Nephron progenitor cell (in vitro differentiated cells): ENCODE results near the gene PIGT.
"Not testable (repeated sequence)": the region's sequence is repeated elsewhere in the genome, so short reads cannot be mapped to it uniquely, and the experiment has no call there.

Experiments used
- DNase-seq: peaks from one replicate; pipeline ENCODE4 v3.0.0; 2021
- H3K27ac Mint-ChIP-seq: 2 replicates; pipeline ENCODE4 v1.8.0; 2021; ENCODE audit warnings: mild to moderate bottlenecking, moderate library complexity, mixed read lengths
- H3K27me3 Mint-ChIP-seq: 2 replicates; pipeline ENCODE4 v1.8.0; 2021; ENCODE audit warnings: mild to moderate bottlenecking, low read depth, mixed read lengths; ENCODE audit not compliant: poor library complexity
- H3K36me3 Mint-ChIP-seq: 2 replicates; pipeline ENCODE4 v1.8.0; 2021; ENCODE audit warnings: low read depth, mixed read lengths
- H3K4me1 Mint-ChIP-seq: 2 replicates; pipeline ENCODE4 v1.8.0; 2021; ENCODE audit warnings: mixed read lengths
- H3K4me3 Mint-ChIP-seq: 2 replicates; pipeline ENCODE4 v1.8.0; 2021; ENCODE audit warnings: mild to moderate bottlenecking, moderate library complexity, mixed read lengths
- H3K9me3 Mint-ChIP-seq: 2 replicates; pipeline ENCODE4 v1.8.0; 2021; ENCODE audit warnings: mild to moderate bottlenecking, moderate library complexity, mixed read lengths
- CTCF ChIP-seq: fragments of 200-600 bp; sonication (generic); IDR thresholded peaks from 2 replicates; pipeline ENCODE4 v1.5.0; 2021; ENCODE audit warnings: antibody characterized with exemption

Gene PIGT

GRCh38 chr20:45469336-45470261 lies 53.7 kb downstream of the PIGT start, which contains the start of gene WFDC2:
Gene WFDC2, plus strand, starts transcription at chr20:45469753. Its CDS starts 29 bp downstream, at chr20:45469782.
- Mint-ChIP-seq H3K4me1 (peaks cover 23% of the 10 kb centered on the region), H3K36me3 (peaks cover 10% of the 10 kb centered on the region), H3K27ac (peak within 1 kb of the TSS; percentile 39), H3K4me3 (peak within 1 kb of the TSS; percentile 82), H3K27me3 (peaks cover 42% of the 10 kb centered on the region), H3K9me3 (peaks cover 9% of the 10 kb centered on the region)
- TF ChIP-seq CTCF, result no peak
- peak; percentile 68 for DNase-seq

GRCh38 chr20:45470262-45470931 lies 54.5 kb downstream of the PIGT start:
- Mint-ChIP-seq H3K9me3 (peaks cover 9% of the 10 kb centered on the region), H3K27me3 (peaks cover 41% of the 10 kb centered on the region), H3K4me1 (peaks cover 23% of the 10 kb centered on the region), H3K27ac (peak overlapping the region; percentile 39), H3K36me3 (peaks cover 10% of the 10 kb centered on the region), H3K4me3 (peak overlapping the region; percentile 82)
- TF ChIP-seq CTCF, result no peak
- peak; percentile 72 for DNase-seq

- peak overlapping the region; percentile 93 for H3K27ac Mint-ChIP-seq
- H3K9me3 Mint-ChIP-seq, result peaks cover 9% of the 10 kb centered on the region
- no peak for TF ChIP-seq CTCF
- no peak for DNase-seq
- peaks cover 23% of the 10 kb centered on the region for H3K4me1 Mint-ChIP-seq
- H3K36me3 Mint-ChIP-seq, result peaks cover 10% of the 10 kb centered on the region
- peaks cover 38% of the 10 kb centered on the region for H3K27me3 Mint-ChIP-seq
- peak overlapping the region; percentile 82 for H3K4me3 Mint-ChIP-seq
Observed at GRCh38 chr20:45470937-45471336, 55.0 kb downstream of the PIGT start.

GRCh38 chr20:45472286-45472685 lies 56.3 kb downstream of the PIGT start:
- not testable (repeated sequence) for H3K27ac Mint-ChIP-seq

More at GRCh38 chr20:45472286-45472685, 56.3 kb downstream of the PIGT start:
- not testable (repeated sequence) for H3K9me3 Mint-ChIP-seq, H3K4me3 Mint-ChIP-seq, H3K36me3 Mint-ChIP-seq, DNase-seq
- Mint-ChIP-seq H3K27me3 (peaks cover 29% of the 10 kb centered on the region), H3K4me1 (peaks cover 23% of the 10 kb centered on the region)
